DND-41 (cell line): ENCODE data around the gene FEM1B.

Experiments
- ATAC-seq: fragments of 200-7000 bp; cut with Tn5 transposase; 3 replicates; pipeline ENCODE4 v1.9.1; 2021; ENCODE audit warnings: low read depth; ENCODE audit not compliant: insufficient read depth
- DNase-seq: peaks from one replicate; pipeline ENCODE4 v3.0.0-alpha.2; 2020
- H2AFZ ChIP-seq: 2 replicates; pipeline ENCODE4 v1.6.0; 2012; ENCODE audit warnings: low read depth, low read length
- H3K27ac ChIP-seq: 2 replicates; pipeline ENCODE4 v1.5.1; 2012; ENCODE audit warnings: low read length, inconsistent platforms
- H3K27me3 ChIP-seq: fragments of 200-600 bp; sonication (generic); 2 replicates; pipeline ENCODE4 v1.6.0; 2012; ENCODE audit warnings: low read length, mild to moderate bottlenecking, inconsistent platforms; ENCODE audit not compliant: insufficient read depth, poor library complexity
- H3K36me3 ChIP-seq: 2 replicates; pipeline ENCODE4 v1.5.1; 2012; ENCODE audit warnings: low read length, inconsistent platforms; ENCODE audit not compliant: insufficient read depth
- H3K4me1 ChIP-seq: 2 replicates; pipeline ENCODE4 v1.5.1; 2012; ENCODE audit warnings: mild to moderate bottlenecking, low read length; ENCODE audit not compliant: insufficient read depth
- H3K4me2 ChIP-seq: 2 replicates; pipeline ENCODE4 v1.6.0; 2012; ENCODE audit warnings: mild to moderate bottlenecking, moderate library complexity, low read length, inconsistent platforms; ENCODE audit not compliant: insufficient read depth
- H3K4me3 ChIP-seq, 2 experiments: fragments of 200-600 bp in 1 of 2; shearing (Covaris generic) in 1 of 2; 2 replicates each; pipeline ENCODE4 v1.5.1; 2012 to 2016; ENCODE audit warnings: inconsistent platforms in 2 of 2, low read length in 2 of 2, mild to moderate bottlenecking in 2 of 2, low read depth in 1 of 2, moderate library complexity in 1 of 2
- H3K79me2 ChIP-seq: 2 replicates; pipeline ENCODE4 v1.6.0; 2012; ENCODE audit warnings: low read length, inconsistent platforms; ENCODE audit not compliant: insufficient read depth
- H3K9ac ChIP-seq: 2 replicates; pipeline ENCODE4 v1.6.0; 2012; ENCODE audit warnings: low read depth, mild to moderate bottlenecking, inconsistent platforms, low read length, moderate library complexity
- H3K9me3 ChIP-seq: 2 replicates; pipeline ENCODE4 v1.5.1; 2012; ENCODE audit warnings: low read length, moderate library complexity, mild to moderate bottlenecking, inconsistent platforms; ENCODE audit not compliant: insufficient read depth, severe bottlenecking
- H4K20me1 ChIP-seq: 2 replicates; pipeline ENCODE4 v1.6.0; 2012; ENCODE audit warnings: low read length; ENCODE audit not compliant: insufficient read depth
- CTCF ChIP-seq: IDR thresholded peaks from 2 replicates; pipeline ENCODE4 v1.5.1; 2012; ENCODE audit warnings: borderline replicate concordance, low read length, moderate library complexity, mild to moderate bottlenecking; ENCODE audit not compliant: poor library complexity, severe bottlenecking; ENCODE audit errors: extremely low read depth
- EZH2 ChIP-seq: IDR thresholded peaks from 3 replicates; pipeline ENCODE4 v1.6.1; 2012; ENCODE audit warnings: borderline replicate concordance, low read depth, mild to moderate bottlenecking, moderate library complexity, low read length, inconsistent platforms; ENCODE audit not compliant: severe bottlenecking

Gene FEM1B

GRCh38 chr15:68277603-68278344 is at the start of gene FEM1B:
Gene FEM1B (plus strand): TSS chr15:68277745. CDS start chr15:68278418, 673 bp downstream.
- peaks cover 51% of the 10 kb centered on the region for H3K79me2 ChIP-seq

GRCh38 chr15:68228143-68228970 is 49.2 kb upstream of the FEM1B start:
- no peak for ATAC-seq
- TF ChIP-seq CTCF, result no peak
- no peak for TF ChIP-seq EZH2
- H4K20me1 ChIP-seq, result peaks cover 11% of the 10 kb centered on the region; the same call in 1 of the 2 replicates
- DNase-seq, result no peak
- peak overlapping the region; percentile 92 for H3K27ac ChIP-seq
- H3K9me3 ChIP-seq, result no peaks in the 10 kb centered on the region
- H3K79me2 ChIP-seq, result peaks cover 58% of the 10 kb centered on the region
- peak overlapping the region; percentile 86 for H2AFZ ChIP-seq
- H3K4me1 ChIP-seq, result peaks cover 53% of the 10 kb centered on the region
- no peaks in the 10 kb centered on the region for H3K27me3 ChIP-seq
- peak overlapping the region; percentile 93 for H3K9ac ChIP-seq
- H3K36me3 ChIP-seq, result peaks cover 4% of the 10 kb centered on the region; the same call in 1 of the 2 replicates
- peak overlapping the region; percentile 80 for H3K4me2 ChIP-seq
- peak overlapping the region; percentile 34 to 67; a peak in 3 of 4 replicates for H3K4me3 ChIP-seq

More at GRCh38 chr15:68277603-68278344, at the start of gene FEM1B:
- DNase-seq (peak; percentile 88), ATAC-seq (peak; percentile 81)
- peaks cover 14% of the 10 kb centered on the region for H3K36me3 ChIP-seq
- peak within 1 kb of the TSS; percentile 40 to 86 for H3K4me3 ChIP-seq
- H2AFZ ChIP-seq, result peak within 1 kb of the TSS; percentile 94
- H3K4me1 ChIP-seq, result peaks cover 48% of the 10 kb centered on the region
- H3K9ac ChIP-seq, result peak within 1 kb of the TSS; percentile 76
- no peaks in the 10 kb centered on the region for H3K9me3 ChIP-seq
- peak within 1 kb of the TSS; percentile 88 for H3K4me2 ChIP-seq
- H3K27ac ChIP-seq, result peak within 1 kb of the TSS; percentile 95
- peaks cover 32% of the 10 kb centered on the region for H4K20me1 ChIP-seq
- H3K27me3 ChIP-seq, result no peaks in the 10 kb centered on the region
- TF ChIP-seq EZH2, result no peak

GRCh38 chr15:68228971-68229385 is 48.6 kb upstream of the FEM1B start:
- no peaks in the 10 kb centered on the region for H3K27me3 ChIP-seq
- ATAC-seq (peak; percentile 2; the same call in 2 of the 3 replicates), DNase-seq (no peak)
- peaks cover 52% of the 10 kb centered on the region for H3K79me2 ChIP-seq
- TF ChIP-seq CTCF, result no peak
- TF ChIP-seq EZH2, result no peak
- H3K4me2 ChIP-seq, result peak overlapping the region; percentile 80
- no peaks in the 10 kb centered on the region; the same call in 1 of the 2 replicates for H3K36me3 ChIP-seq
- H3K9ac ChIP-seq, result peak overlapping the region; percentile 93
- H2AFZ ChIP-seq, result peak overlapping the region; percentile 86
- H3K9me3 ChIP-seq, result no peaks in the 10 kb centered on the region
- peaks cover 11% of the 10 kb centered on the region; the same call in 1 of the 2 replicates for H4K20me1 ChIP-seq
- peaks cover 53% of the 10 kb centered on the region for H3K4me1 ChIP-seq
- H3K4me3 ChIP-seq, result peak overlapping the region; percentile 34 to 67
- peak overlapping the region; percentile 92 for H3K27ac ChIP-seq
